H1 (cell line): ENCODE measurements around the gene FKRP. TPM values are rescaled to one million over a fixed set of nuclear protein-coding genes. Genes with fewer than 3 reads are reported as not detected.

Experiments used
- CTCF ChIA-PET: fragments of 300-600 bp; sonication (Branson Sonifier 250); formaldehyde crosslinking; loops from one replicate; lab custom pipeline; 2021; ENCODE audit not compliant: partially characterized antibody; lab: Charles Lee
- POLR2A ChIA-PET: fragments of 300-600 bp; sonication (Branson Sonifier 250); formaldehyde crosslinking; loops from one replicate; lab custom pipeline; 2021; ENCODE audit warnings: inconsistent platforms; ENCODE audit not compliant: partially characterized antibody; lab: Charles Lee
- DNase-seq, 2 experiments: peaks; one replicate each; pipeline versions ENCODE4 v3.0.0 to v3.0.0-alpha.2; 2010 to 2022; ENCODE audit warnings: low spot score in 2 of 2, low read depth in 1 of 2, mixed read lengths in 1 of 2
- FAIRE-seq: peaks from 2 replicates; lab custom pipeline; 2011; peaks lifted over from hg19 to GRCh38; lab: Jason Lieb, UNC
- H2AFZ ChIP-seq: 2 replicates; pipeline ENCODE4 v1.8.1; 2012; ENCODE audit warnings: low read length, inconsistent platforms
- H2AK5ac ChIP-seq: 2 replicates; pipeline ENCODE4 v1.6.1; 2013; ENCODE audit warnings: low read depth, low read length
- H2BK120ac ChIP-seq: replicated peaks from 2 replicates; pipeline ENCODE3; 2013; ENCODE audit warnings: low read depth, low read length, inconsistent platforms
- H2BK12ac ChIP-seq: 2 replicates; pipeline ENCODE4 v1.6.1; 2013; ENCODE audit warnings: low read depth, low read length
- H2BK15ac ChIP-seq: 2 replicates; pipeline ENCODE4 v1.6.1; 2013; ENCODE audit warnings: low read length
- H2BK20ac ChIP-seq: 2 replicates; pipeline ENCODE4 v1.6.1; 2013; ENCODE audit warnings: low read length
- H2BK5ac ChIP-seq: 2 replicates; pipeline ENCODE4 v1.6.1; 2013; ENCODE audit warnings: low read depth, low read length
- H3K14ac ChIP-seq: 2 replicates; pipeline ENCODE4 v1.6.1; 2013; ENCODE audit warnings: inconsistent platforms; ENCODE audit not compliant: insufficient read length
- H3K18ac ChIP-seq: 2 replicates; pipeline ENCODE4 v1.6.1; 2013; ENCODE audit warnings: low read length; ENCODE audit errors: extremely low read depth
- H3K23ac ChIP-seq: 2 replicates; pipeline ENCODE4 v1.6.1; 2013; ENCODE audit warnings: inconsistent platforms; ENCODE audit not compliant: insufficient read length
- H3K23me2 ChIP-seq: 2 replicates; pipeline ENCODE4 v1.6.1; 2013; ENCODE audit warnings: low read depth, low read length
- H3K27ac ChIP-seq: 2 replicates; pipeline ENCODE4 v1.6.1; 2011; ENCODE audit warnings: low read depth, low read length, inconsistent platforms
- H3K27me3 ChIP-seq, 4 experiments: replicated peaks in 1 of 4; 1 replicate in 1 of 4; 2 replicates in 3 of 4; pipeline versions ENCODE4 v1.6.1 to v1.8.1; 2011 to 2013; ENCODE audit warnings: low read length in 3 of 4, mild to moderate bottlenecking in 3 of 4, inconsistent platforms in 2 of 4, mixed read lengths in 2 of 4, moderate library complexity in 1 of 4; ENCODE audit not compliant: control insufficient read depth in 3 of 4, insufficient read depth in 3 of 4; ENCODE audit errors: extremely low read depth in 1 of 4
- H3K36me3 ChIP-seq, 4 experiments: 2 replicates each; pipeline versions ENCODE4 v1.6.1 to v1.8.1; 2011 to 2013; ENCODE audit warnings: mild to moderate bottlenecking in 4 of 4, low read length in 3 of 4, moderate library complexity in 2 of 4, control low read depth in 1 of 4, inconsistent platforms in 1 of 4; ENCODE audit not compliant: insufficient read depth in 4 of 4, control insufficient read depth in 2 of 4
- H3K4ac ChIP-seq: replicated peaks from 2 replicates; pipeline ENCODE3; 2013; ENCODE audit warnings: low read length, low read depth, mixed read lengths, inconsistent platforms; ENCODE audit not compliant: insufficient read length
- H3K4me1 ChIP-seq, 4 experiments: replicated peaks in 1 of 4; 1 replicate in 1 of 4; 2 replicates in 3 of 4; pipeline versions ENCODE4 v1.6.1 to v1.8.1; 2011 to 2013; ENCODE audit warnings: low read length in 3 of 4, inconsistent platforms in 2 of 4, mixed read lengths in 1 of 4; ENCODE audit not compliant: insufficient read depth in 4 of 4, control insufficient read depth in 3 of 4
- H3K4me2 ChIP-seq, 2 experiments: 2 replicates each; pipeline versions ENCODE4 v1.6.1 to v1.8.1; 2011 to 2013; ENCODE audit warnings: low read depth in 2 of 2, low read length in 2 of 2, control low read depth in 1 of 2, inconsistent platforms in 1 of 2, mild to moderate bottlenecking in 1 of 2; ENCODE audit not compliant: insufficient read depth in 1 of 2
- H3K4me3 ChIP-seq, 4 experiments: fragments of 200-600, 300-600 bp in 1 of 4; sonication (generic), shearing (Covaris generic), sonication (Bioruptor Twin) in 1 of 4; 2 replicates each; pipeline versions ENCODE4 v1.5.1 to v1.8.1; 2011 to 2016; ENCODE audit warnings: low read length in 4 of 4, low read depth in 3 of 4, control low read depth in 2 of 4, inconsistent platforms in 2 of 4, mild to moderate bottlenecking in 2 of 4, mixed read lengths in 1 of 4, moderate library complexity in 1 of 4; ENCODE audit not compliant: insufficient read depth in 2 of 4; ENCODE audit errors: extremely low read depth in 1 of 4
- H3K56ac ChIP-seq: replicated peaks from 2 replicates; pipeline ENCODE3; 2013; ENCODE audit warnings: low read depth, mild to moderate bottlenecking, mixed read lengths, low read length, inconsistent platforms; ENCODE audit not compliant: insufficient read length
- H3K79me1 ChIP-seq: 2 replicates; pipeline ENCODE4 v1.6.1; 2013; ENCODE audit warnings: low read depth, low read length, control low read depth
- H3K79me2 ChIP-seq, 2 experiments: 2 replicates each; pipeline versions ENCODE4 v1.6.1 to v1.8.1; 2012 to 2013; ENCODE audit warnings: low read length in 2 of 2, mild to moderate bottlenecking in 2 of 2, inconsistent platforms in 1 of 2; ENCODE audit not compliant: insufficient read depth in 2 of 2, control insufficient read depth in 1 of 2
- H3K9ac ChIP-seq, 4 experiments: replicated peaks in 1 of 4; 1 replicate in 1 of 4; 2 replicates in 3 of 4; pipeline versions ENCODE4 v1.6.1 to v1.8.1; 2011 to 2013; ENCODE audit warnings: low read depth in 3 of 4, low read length in 3 of 4, control low read depth in 2 of 4, mild to moderate bottlenecking in 2 of 4, moderate library complexity in 2 of 4, inconsistent platforms in 1 of 4; ENCODE audit errors: extremely low read depth in 1 of 4
- H3K9me3 ChIP-seq, 2 experiments: 2 replicates each; pipeline versions ENCODE4 v1.6.1 to v1.8.1; 2012 to 2013; ENCODE audit warnings: mild to moderate bottlenecking in 2 of 2, moderate library complexity in 2 of 2, control low read depth in 1 of 2, inconsistent platforms in 1 of 2, low read depth in 1 of 2, low read length in 1 of 2, mixed read lengths in 1 of 2; ENCODE audit not compliant: insufficient read depth in 2 of 2
- H4K20me1 ChIP-seq, 2 experiments: replicated peaks in 1 of 2; 2 replicates each; pipeline versions ENCODE3 to v1.8.1; 2011 to 2013; ENCODE audit warnings: inconsistent platforms in 2 of 2, low read length in 2 of 2, mild to moderate bottlenecking in 1 of 2; ENCODE audit not compliant: insufficient read depth in 2 of 2, control insufficient read depth in 1 of 2
- H4K5ac ChIP-seq: 2 replicates; pipeline ENCODE4 v1.6.1; 2013; ENCODE audit warnings: low read length, low read depth, mixed read lengths, inconsistent platforms; ENCODE audit not compliant: insufficient read length
- H4K8ac ChIP-seq: 2 replicates; pipeline ENCODE4 v1.8.0; 2013; ENCODE audit warnings: mild to moderate bottlenecking, moderate library complexity, low read length, inconsistent platforms; ENCODE audit not compliant: insufficient read depth; ENCODE audit errors: extremely low read depth
- H4K91ac ChIP-seq: replicated peaks from 2 replicates; pipeline ENCODE3; 2013; ENCODE audit warnings: low read length, mixed read lengths, inconsistent platforms; ENCODE audit not compliant: insufficient read length
- CBX8 ChIP-seq: fragments of 300-800, 300-1000 bp; sonication (generic); IDR thresholded peaks from 2 replicates; pipeline ENCODE4 v1.7.1; 2016; ENCODE audit warnings: low read depth, low read length, borderline replicate concordance
- JUND ChIP-seq: IDR thresholded peaks from 2 replicates; pipeline ENCODE4 v1.6.1; 2011; ENCODE audit warnings: mild to moderate bottlenecking, improper control_type of control experiment, low read length
- NANOG ChIP-seq: IDR thresholded peaks from 2 replicates; pipeline ENCODE4 v1.6.1; 2011; ENCODE audit warnings: low read length, low read depth, mild to moderate bottlenecking, inconsistent platforms; ENCODE audit not compliant: insufficient read depth, poor library complexity, severe bottlenecking
- TAF1 ChIP-seq: IDR thresholded peaks from 2 replicates; pipeline ENCODE4 v1.6.1; 2011; ENCODE audit warnings: mild to moderate bottlenecking, low read depth, low read length
- ZNF274 ChIP-seq: IDR thresholded peaks from 2 replicates; pipeline ENCODE4 v1.7.0; 2012; ENCODE audit warnings: low read length, borderline replicate concordance; ENCODE audit errors: extremely low read depth
- WGBS, 2 experiments: shearing (Covaris generic) in 1 of 2; methylation state at CpG; one replicate each; pipeline versions ENCODE4 v1.1.6 to v1.1.7; 2013 to 2015; ENCODE audit warnings: low lambda C conversion rate in 2 of 2, mixed read lengths in 2 of 2, inconsistent platforms in 1 of 2, low coverage in 1 of 2, missing lambda C conversion rate in 1 of 2; ENCODE audit not compliant: insufficient replicate concordance in 2 of 2, insufficient coverage in 1 of 2, insufficient read length in 1 of 2; ENCODE audit errors: extremely low coverage in 1 of 2, missing lambda C conversion rate in 1 of 2; 5-methylcytosine and 5-hydroxymethylcytosine counted together
- polyA plus RNA-seq, 7 experiments: library from polyadenylated mRNA; depleted of rRNA in 3 of 7; stranded (reverse) in 5 of 7; unstranded in 2 of 7; fragments of >200 nt in 5 of 7; fragments of 200-250 nt in 2 of 7; gene quantifications; 1 replicate in 5 of 7; 2 replicates in 1 of 7; 4 replicates in 1 of 7; pipeline versions ENCODE4 v1.2.1 to v1.2.3, GENCODE V29; 2011 to 2013; ENCODE audit warnings: missing spikeins in 2 of 7, mixed read lengths in 2 of 7
- total RNA-seq: library from RNA; stranded (reverse); fragmentation: NEBNext Ultra II Directional; extraction: Animal tissue kit (Norgen Biotek cat#: 25700); gene quantifications from 2 replicates; pipeline ENCODE4 v1.2.1, GENCODE V29; 2021

The FKRP gene
- total and polyA plus RNA-seq, 2 of the 8 experiments (the other 6 are each of a cell fraction or from before 2014, with no cell fraction given) = 17.1 to 24.4 TPM

- POLR2A ChIA-PET = interaction anchor here (0.7 to 18.6 kb wide), 12 partner anchors 9 to 76 kb away, joined by 3 to 333 read pairs (median 3); partner anchors contain the start of gene SLC1A5
- no peak for FAIRE-seq
Observed at GRCh38 chr19:46773018-46773399, 27.2 kb downstream of the FKRP start.

More at GRCh38 chr19:46773018-46773399, 27.2 kb downstream of the FKRP start:
- H2AFZ ChIP-seq = no peak overlapping the region
- no peak overlapping the region for H2BK120ac ChIP-seq
- H3K18ac ChIP-seq = no peak overlapping the region
- H3K23me2 ChIP-seq = no peaks in the 10 kb centered on the region
- H3K14ac ChIP-seq = no peak overlapping the region
- H3K27ac ChIP-seq = no peak overlapping the region
- no peaks in the 10 kb centered on the region for H3K79me2 ChIP-seq
- CTCF ChIA-PET = interaction anchor here (0.8 to 12.0 kb wide), 3 partner anchors 20 to 50 kb away, joined by 3 to 176 read pairs (median 3); no protein-coding TSS in a partner anchor
- H2BK12ac ChIP-seq = no peak overlapping the region
- no peak overlapping the region for H4K5ac ChIP-seq
- H3K4me2 ChIP-seq = no peak overlapping the region
- no peak overlapping the region for H2AK5ac ChIP-seq
- H3K23ac ChIP-seq = no peak overlapping the region
- 84% methylated on average over 7 of the region's 7 CpGs; no CpG with 5 or more reads in 1 of the 2 experiments for WGBS, 2 experiments
- no peak overlapping the region for H2BK5ac ChIP-seq
- no peak overlapping the region for H3K9ac ChIP-seq
- H2BK15ac ChIP-seq = no peak overlapping the region
- peaks cover 0 to 1% (median 0%) of the 10 kb centered on the region in 4 experiments; a peak in 1 of 7 replicates for H3K4me1 ChIP-seq
- no peak overlapping the region for H3K56ac ChIP-seq
- no peak overlapping the region for H3K4ac ChIP-seq
- no peak overlapping the region for H2BK20ac ChIP-seq
- DNase-seq = no peak
- H3K4me3 ChIP-seq = no peak overlapping the region
- peaks cover 15 to 18% of the 10 kb centered on the region in 2 experiments for H4K20me1 ChIP-seq
- H3K36me3 ChIP-seq = peaks cover 18 to 42% (median 26%) of the 10 kb centered on the region in 4 experiments
- H4K8ac ChIP-seq = no peak overlapping the region
- H4K91ac ChIP-seq = no peak overlapping the region
- no peak for TF ChIP-seq NANOG
- TF ChIP-seq TAF1 = no peak
- TF ChIP-seq ZNF274 = no peak
- TF ChIP-seq CBX8 = no peak
- TF ChIP-seq JUND = no peak
- H3K79me1 ChIP-seq = peaks cover 3% of the 10 kb centered on the region; the same call in 1 of the 2 replicates
- H3K27me3 ChIP-seq = no peaks in the 10 kb centered on the region
- H3K9me3 ChIP-seq = no peaks in the 10 kb centered on the region
